GM12878 (cell line): Measurements from ENCODE around the gene YIPF6.

Source experiments
- BACH1 ChIP-seq: fragments of 450-650 bp; IDR thresholded peaks from 2 replicates; pipeline ENCODE4 v1.6.1; 2017; ENCODE audit warnings: mild to moderate bottlenecking, borderline replicate concordance
- CHD2 ChIP-seq: IDR thresholded peaks from 2 replicates; pipeline ENCODE4 v1.6.1; 2011; ENCODE audit warnings: low read depth, low read length, improper control_type of control experiment, borderline replicate concordance
- CTCF ChIP-seq, 3 experiments: IDR thresholded peaks in 2 of 3; conservative IDR thresholded peaks in 1 of 3; 2 replicates each; pipeline ENCODE4 v1.5.1; 2011; ENCODE audit warnings: low read depth in 3 of 3, low read length in 3 of 3, mild to moderate bottlenecking in 3 of 3, control low read depth in 2 of 3, moderate library complexity in 2 of 3, inconsistent platforms in 1 of 3, mixed read lengths in 1 of 3; ENCODE audit not compliant: control insufficient read depth in 2 of 3, insufficient read depth in 1 of 3; ENCODE audit errors: extremely low read depth in 1 of 3
- ETV6 ChIP-seq, 2 experiments: fragments of 450-650 bp in 1 of 2; IDR thresholded peaks in 1 of 2; conservative IDR thresholded peaks in 1 of 2; 2 replicates each; pipeline ENCODE4 v1.6.1; 2014; ENCODE audit warnings: antibody characterized with exemption in 1 of 2, borderline replicate concordance in 1 of 2, low read depth in 1 of 2, mild to moderate bottlenecking in 1 of 2, moderate library complexity in 1 of 2
- MAX ChIP-seq: IDR thresholded peaks from 2 replicates; pipeline ENCODE4 v1.6.1; 2012; ENCODE audit warnings: low read depth, low read length, improper control_type of control experiment
- NFYA ChIP-seq: IDR thresholded peaks from 2 replicates; pipeline ENCODE4 v1.6.1; 2011; ENCODE audit warnings: low read depth, mild to moderate bottlenecking, low read length, improper control_type of control experiment, borderline replicate concordance
- NFYB ChIP-seq: IDR thresholded peaks from 2 replicates; pipeline ENCODE4 v1.6.1; 2011; ENCODE audit warnings: low read depth, mild to moderate bottlenecking, low read length, improper control_type of control experiment, moderate library complexity; ENCODE audit not compliant: insufficient read depth
- NRF1 ChIP-seq: conservative IDR thresholded peaks from 2 replicates; pipeline ENCODE4 v1.6.1; 2011; ENCODE audit warnings: mild to moderate bottlenecking, low read depth, low read length, improper control_type of control experiment
- POLR2AphosphoS2 ChIP-seq: IDR thresholded peaks from 2 replicates; pipeline ENCODE4 v1.6.1; 2011; ENCODE audit warnings: low read depth, mild to moderate bottlenecking, low read length, improper control_type of control experiment, moderate library complexity
- RAD21 ChIP-seq: IDR thresholded peaks from 2 replicates; pipeline ENCODE4 v1.6.1; 2011; ENCODE audit warnings: mild to moderate bottlenecking, low read depth, low read length, moderate library complexity; ENCODE audit not compliant: insufficient read depth
- ZBTB33 ChIP-seq: fragments of 450-650 bp; IDR thresholded peaks from 2 replicates; pipeline ENCODE4 v1.6.1; 2017; ENCODE audit warnings: mild to moderate bottlenecking

- TF ChIP-seq BACH1 (no peak), ETV6 (conservative IDR thresholded peaks at IDR 0.05 in 1 of 2, IDR thresholded peaks at IDR 0.05 in 1 of 2; ENCODE audit: borderline replicate concordance in 1 of 2, low read depth in 1 of 2) (no peak), CTCF (IDR thresholded peaks at IDR 0.05 in 2 of 3, conservative IDR thresholded peaks at IDR 0.05 in 1 of 3; ENCODE audit: control insufficient read depth in 2 of 3, extremely low read depth in 1 of 3, insufficient read depth in 1 of 3, low read depth in 3 of 3, low read length in 3 of 3) (peak; percentile 19 to 62 (median 34); a peak in 4 of 6 replicates), POLR2AphosphoS2 (no peak), CHD2 (no peak), NFYB (no peak), NRF1 (no peak), MAX (no peak), ZBTB33 (no peak), NFYA (no peak), RAD21 (peak; percentile 27; the same call in 1 of the 2 replicates)
Observed at GRCh38 chrX:68462653-68463052, 36.2 kb upstream of the YIPF6 start.
